ENCODE measurements around the gene ROR2.
A peak's percentile ranks its signal among the peaks of the same experiment; 100 is the strongest.

Gene ROR2

DNA sequence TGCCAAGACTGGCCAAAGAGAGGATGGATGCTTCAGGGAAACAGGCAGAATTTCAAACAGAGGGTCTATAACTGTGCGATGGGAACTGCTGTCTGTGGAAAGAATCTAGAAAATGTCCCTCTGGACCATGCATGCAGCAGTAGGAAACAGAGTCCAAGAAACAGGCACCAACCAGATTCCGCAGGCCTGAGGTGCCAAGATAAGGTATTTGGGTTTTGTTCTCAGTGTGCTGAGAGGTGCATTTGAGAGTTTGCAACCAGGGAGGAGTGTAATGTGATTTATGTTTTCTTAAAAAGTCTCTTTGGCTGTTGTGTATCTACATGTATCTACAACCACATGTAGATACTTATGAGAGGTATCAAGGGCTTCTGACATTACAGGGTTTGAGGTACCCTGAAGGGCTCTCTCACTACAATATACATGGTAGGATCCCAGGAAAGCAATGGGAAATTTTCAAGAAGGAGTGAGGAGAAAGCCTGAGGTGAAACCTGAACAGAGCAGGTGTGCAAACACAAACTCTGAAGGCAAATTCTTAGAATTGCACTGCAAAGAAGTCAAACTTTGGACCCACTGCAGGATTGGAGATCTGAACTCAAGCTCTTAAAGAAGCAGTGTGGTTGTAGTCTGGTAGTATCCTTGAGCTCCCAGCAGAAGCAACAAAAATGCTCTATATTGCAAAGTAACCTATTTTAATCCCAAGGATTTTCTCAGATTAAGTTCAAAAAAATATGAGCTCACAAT, 343.6 kb downstream of the ROR2 start:
- DNase-seq, result no peak

DNA sequence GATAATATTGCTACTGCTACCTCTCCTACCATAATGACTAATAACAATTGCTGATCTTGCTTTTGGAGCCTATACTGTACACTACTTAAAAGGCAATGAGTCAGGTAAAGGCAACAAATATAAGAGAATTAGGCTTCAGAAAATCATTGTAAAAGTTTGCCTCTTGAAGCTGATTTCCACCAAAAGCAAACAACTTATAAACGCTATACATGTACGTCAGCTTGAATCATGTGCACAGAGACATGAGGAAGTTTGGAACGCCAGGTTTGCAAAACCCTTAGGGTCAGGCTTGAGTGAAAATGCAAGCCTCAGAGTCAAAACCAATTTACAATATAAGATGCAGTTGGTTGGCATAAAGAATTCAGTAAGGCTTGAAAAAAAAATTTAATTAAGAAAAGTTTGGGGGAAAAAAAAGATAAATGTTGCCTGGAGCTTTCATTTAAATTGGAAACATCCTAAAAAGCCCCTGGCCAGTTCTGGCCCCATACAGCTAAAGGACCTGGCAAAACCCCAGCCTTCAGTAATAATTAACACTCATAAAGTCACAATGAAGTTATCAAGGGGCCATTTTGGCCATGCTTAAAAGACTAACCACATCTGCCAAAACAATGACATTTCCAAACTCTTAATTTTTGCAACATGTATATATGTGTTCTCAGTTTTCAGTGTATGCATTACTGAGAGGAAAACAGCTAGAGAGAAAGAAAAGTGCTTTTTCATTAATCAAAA, 345.4 kb downstream of the ROR2 start:
- no peak for DNase-seq

DNA sequence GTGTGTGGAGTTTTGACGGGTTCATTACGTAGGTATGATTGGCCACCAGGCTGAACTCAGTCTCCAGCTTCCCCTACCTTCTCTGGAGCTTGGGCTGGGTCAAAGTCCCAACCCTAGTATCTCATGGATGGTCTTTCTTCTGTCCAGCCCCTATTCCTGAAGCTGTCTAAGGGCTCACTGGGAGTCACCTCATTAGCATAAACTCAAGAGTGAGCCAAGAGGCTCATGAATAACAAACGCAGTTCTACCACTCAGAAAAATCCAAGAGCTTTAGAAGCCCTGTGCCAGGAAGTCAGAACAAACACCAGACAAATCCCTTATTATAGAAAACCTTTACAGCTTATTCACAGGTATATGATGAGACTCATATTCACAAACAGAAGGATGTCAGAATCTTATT, 346.1 kb downstream of the ROR2 start:
- no peak for DNase-seq

DNA sequence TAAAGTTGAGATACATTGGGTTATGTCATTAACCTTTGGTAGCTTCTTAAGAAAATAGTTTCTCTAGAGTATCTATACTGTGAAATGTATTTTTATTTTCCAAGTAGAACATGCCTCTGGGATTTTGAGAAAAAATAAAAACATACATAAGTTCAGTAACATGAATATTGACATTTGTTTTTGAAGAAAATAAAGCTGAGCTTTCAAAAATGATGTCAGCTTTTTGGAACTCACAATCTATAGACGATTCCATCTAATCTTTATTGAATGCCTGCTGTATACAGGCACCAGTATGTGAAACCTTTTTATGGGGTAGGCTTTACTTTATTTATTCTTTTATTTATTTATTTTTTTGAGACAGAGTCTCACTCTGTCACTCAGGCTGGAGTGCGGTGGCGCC, 350.5 kb downstream of the ROR2 start:
- no peak for DNase-seq

DNA sequence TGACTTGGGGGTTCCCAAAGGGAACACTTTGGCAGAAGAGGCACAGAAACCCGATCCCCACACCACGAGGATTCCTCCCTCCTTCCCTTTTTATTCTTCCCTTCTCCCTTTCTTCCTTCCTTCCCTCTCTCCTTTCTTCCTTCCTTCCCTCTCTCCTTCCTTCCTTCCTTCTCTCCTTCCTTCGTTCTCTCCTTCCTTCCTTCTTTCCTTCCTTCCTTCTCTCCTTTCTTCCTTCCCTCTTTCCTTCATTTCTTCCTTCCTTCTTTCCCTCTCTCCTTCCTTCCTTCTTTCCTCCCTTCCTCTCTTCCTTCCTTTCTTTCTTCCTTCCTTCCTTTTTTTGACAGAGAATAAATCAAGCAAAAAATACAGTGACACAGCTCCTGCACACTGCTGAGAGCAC, 358.4 kb downstream of the ROR2 start:
- no peak for DNase-seq

DNA sequence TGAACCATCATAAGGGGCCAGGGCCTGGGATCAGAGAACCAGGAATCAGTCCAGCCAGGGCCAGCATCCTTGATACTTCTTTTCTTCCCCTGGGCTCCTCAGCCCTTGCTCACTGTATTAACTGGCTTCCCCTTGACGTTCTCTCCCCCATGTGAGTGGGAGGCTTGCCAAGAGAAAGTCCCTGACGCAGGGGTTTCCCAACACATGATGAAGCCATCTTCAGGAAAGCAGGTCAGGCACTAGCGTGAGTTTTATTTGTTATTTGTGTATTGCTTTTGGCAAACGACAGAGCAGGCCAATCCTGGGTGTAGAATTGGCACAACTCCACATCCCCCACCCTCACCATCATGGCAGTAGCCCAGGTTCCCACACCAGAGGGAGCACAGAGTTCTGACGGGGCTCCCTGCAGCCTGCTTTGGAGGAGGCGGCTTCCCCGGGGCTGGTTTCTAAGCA, 360.9 kb downstream of the ROR2 start:
- peak in 1 of 2 donors; percentile 17 for DNase-seq

DNA sequence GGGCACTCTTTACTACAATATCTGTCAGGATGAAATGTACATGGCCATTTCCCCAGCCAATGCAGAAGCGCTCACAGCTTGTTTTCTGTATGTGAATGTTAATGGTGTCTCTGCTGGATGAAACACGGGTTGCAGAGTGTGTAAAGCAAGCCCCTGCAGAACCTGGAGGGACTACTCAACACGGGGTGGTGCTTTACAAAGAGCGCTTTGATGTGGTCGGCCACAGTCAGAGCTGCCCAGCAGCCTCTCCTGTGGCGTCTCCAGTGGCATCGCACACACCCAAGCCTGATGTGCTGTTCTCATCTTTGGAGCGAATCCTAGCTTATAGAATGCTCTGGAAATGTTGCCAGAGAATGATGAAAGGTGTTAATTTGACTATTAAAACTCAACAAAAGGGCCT, 363.7 kb downstream of the ROR2 start:
- DNase-seq, result no peak

DNA sequence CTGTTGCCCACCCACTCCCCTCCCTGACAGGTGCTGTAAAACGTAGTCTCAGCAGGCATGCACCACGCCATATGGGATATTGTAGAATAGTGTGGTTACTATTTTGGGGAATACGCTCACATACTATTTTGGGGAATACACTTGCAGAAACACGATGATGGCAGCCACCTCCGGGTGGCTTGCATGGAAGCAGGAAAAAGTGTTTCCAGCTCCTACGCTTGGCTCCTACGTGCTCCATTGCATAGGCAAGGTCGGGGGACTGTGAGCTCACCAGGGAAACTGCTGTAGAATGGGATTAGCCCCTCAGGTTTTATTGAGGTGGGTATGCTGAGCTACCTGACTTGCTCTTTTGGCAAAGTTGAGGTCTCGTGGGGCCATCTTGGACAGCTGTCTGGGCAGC, 366.1 kb downstream of the ROR2 start:
- DNase-seq, result no peak

DNA sequence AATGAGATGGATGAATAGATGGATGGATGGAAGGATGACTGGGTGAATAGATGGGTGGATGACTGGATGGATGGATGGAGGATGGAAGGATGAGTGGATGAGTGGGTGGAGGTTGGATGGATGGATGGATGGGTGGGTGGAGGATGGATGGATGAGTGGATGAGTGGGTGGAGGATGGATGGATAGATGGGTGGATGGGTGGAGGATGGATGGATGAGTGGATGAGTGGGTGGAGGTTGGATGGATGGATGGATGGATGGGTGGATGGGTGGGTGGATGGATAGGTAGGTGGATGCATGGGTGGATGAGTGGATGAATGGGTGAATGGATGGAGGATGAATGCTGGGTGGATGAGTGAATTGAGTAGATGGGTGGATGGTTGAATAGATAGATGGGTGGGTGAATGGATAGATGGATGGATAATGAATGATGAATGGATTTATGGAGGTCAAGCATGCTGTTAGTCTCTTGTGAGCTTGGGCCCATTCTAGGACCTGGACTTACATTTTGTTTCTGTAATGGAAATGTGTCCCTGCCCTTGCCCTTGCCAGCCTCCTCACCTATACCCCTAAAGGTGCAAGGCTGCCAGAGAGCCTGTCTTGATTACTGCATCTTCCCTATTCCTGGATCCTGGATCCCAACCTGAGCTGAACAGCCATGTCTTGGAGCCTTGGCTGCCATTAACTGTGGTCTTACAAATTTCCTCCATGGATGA, 366.7 kb downstream of the ROR2 start:
- DNase-seq, result no peak

DNA sequence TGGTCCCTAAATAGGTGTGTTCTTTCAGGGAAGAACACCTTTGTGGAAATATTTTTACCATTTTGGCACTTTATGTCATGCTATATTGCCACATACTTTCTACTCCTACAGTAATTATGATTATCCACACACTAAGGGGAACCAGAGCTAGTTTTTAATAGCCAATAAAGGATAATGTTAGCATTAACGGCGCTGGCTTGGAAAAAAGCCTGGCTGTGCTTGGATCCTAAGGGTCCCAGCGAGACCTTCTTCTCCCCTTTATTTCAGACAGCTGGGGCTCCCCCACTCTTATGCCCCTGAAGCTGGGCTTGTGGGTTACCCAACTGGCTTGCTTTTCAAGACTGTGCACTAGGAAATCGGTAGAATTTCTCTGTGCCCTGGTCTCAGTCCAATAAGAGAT, 367.8 kb downstream of the ROR2 start:
- no peak for DNase-seq

DNA sequence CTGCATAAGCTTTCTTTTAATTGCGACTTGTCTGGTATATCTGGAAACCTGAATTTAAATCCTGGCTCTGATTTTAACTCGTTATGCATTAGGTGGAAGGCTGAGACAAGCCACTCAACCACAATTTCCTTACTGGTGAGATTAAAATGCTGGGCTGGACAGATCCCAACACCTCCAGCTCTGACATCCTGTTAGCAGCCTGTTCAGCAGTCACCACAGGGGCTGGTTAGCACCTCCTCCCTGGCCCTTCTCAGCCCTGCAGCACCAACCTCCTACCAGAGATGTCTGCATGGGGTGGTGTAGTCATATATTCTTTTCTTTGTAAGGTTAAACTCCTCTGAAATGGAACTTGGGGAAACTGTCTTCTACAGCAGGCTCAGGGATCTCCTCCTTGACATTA, 369.9 kb downstream of the ROR2 start:
- DNase-seq, result no peak

DNA sequence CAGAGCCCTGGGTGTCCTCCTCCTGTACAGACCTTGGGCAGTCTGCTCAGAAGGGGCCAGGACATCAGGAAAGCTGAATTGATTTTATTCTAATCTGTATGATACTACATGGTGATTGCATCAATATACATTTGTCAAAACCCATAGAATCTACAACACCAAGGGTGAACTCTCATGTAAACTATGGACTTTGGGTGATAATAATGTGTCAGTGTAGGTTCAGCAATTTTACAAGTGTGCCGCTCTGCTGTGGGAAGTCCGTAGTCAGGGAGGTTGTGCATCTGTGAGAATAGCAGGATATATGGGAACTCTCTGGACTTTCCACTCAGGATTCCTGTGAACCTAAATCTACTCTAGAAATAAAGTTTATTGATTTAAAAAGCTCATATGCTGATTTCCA, 371.1 kb downstream of the ROR2 start:
- DNase-seq, result no peak

DNA sequence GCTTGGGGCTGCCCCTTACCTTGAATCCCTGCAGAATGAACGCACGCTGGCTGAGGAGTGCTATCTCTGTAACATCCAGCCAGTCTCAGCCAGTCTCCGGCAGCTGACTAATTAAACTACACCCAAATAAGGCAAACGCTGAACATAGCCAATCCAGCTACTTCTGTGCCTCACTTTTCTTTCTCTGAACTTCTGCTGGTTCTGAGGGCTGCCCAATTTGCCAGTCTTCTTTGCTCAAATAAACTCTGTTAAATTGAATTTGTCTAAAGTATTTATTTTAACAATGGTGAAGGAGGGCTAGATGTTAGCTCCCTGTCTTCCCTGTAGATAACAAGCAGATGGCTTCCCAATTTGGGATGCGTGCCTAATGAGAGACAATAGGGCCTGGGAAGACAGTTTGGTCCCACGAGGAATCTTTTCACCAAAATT, 372.4 kb downstream of the ROR2 start:
- no peak for DNase-seq

DNA sequence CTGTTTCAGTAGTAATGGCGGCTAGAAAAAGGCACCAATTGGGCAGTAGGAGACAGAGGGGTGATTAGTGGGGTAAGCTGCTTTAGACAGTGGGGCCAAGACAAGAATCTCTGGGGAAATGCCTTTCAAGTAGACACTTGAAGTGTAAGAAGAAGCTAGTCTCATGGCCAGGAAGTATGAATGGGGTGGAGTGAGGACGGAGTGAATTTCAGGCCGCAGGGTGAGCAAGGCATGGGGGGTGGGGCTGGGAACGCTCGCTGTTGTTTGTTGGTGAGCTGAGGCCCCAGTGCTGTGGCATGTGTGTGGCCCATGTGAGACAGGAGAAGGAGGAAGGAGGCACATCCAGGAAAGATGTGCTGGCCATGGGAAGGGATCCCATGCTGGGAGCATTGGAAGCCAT, 377.2 kb downstream of the ROR2 start:
- no peak for DNase-seq

DNA sequence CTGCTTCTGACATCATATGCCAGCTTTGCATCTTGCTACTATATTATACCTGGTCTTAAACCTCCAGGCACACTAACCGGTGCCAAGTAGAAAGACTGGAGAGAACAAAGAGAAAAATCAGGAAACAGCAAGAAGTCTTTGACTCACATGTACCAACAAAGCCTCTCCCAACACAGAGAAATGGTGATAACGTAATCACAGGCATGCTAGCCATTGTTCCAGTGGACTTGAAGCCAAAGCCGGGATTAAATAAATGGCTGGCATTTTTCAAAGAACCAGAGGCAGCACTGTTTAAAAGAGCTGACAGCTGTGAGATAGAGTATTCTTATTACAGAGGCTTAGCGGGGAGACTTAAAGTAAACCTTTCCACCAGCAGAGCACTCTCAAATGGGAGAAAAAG, 378.0 kb downstream of the ROR2 start:
- no peak for DNase-seq

DNA sequence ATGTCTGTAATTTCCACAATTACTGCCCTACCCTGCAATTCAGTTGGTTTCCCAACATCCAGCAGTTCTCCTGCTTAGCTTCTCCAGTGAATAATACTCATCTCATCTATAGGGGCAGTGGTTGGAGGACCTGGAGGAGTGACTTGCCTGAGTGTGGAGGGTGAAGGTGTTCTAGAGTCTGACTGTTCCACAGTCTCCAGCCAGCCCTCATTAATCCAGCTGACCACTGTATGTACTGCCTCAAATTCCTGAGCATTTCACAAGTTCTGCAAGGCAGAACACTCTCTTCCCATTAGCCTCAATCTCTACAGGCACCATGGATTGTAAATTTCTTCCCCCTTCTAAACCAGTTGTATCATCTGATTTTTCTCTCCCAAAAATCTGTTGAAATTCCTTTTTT, 379.0 kb downstream of the ROR2 start:
- DNase-seq, result no peak

DNA sequence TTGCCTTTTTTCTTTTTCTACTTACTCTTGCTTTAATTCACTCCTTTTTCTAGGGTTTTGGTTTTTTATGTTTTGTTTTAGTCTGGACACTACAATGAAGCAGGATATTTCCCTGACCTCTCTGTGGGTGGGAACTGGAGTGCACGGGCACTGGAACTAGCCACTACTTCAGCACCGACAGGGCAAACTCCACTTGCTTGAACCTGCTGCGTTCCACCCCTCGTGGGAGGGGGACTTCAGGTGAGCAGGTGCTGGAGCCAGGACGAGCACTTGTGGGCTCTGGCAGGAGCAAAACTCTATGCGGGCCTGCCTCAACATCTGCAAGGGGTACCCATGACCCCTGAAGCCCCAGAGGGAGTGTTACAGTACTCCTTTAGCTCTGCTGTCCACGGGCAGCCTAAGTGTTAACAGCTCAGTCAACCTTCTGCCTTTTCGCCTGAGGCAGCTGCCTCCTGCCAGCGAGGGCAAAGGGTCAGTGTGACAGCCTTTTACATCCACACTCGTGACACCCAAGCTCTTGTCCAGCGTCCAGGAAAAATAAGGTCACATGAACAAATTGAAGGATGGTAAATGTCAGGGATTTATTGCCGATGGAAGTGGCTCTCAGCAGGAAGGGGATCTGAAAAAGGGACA, 382.3 kb downstream of the ROR2 start:
- DNase-seq, result no peak

DNA sequence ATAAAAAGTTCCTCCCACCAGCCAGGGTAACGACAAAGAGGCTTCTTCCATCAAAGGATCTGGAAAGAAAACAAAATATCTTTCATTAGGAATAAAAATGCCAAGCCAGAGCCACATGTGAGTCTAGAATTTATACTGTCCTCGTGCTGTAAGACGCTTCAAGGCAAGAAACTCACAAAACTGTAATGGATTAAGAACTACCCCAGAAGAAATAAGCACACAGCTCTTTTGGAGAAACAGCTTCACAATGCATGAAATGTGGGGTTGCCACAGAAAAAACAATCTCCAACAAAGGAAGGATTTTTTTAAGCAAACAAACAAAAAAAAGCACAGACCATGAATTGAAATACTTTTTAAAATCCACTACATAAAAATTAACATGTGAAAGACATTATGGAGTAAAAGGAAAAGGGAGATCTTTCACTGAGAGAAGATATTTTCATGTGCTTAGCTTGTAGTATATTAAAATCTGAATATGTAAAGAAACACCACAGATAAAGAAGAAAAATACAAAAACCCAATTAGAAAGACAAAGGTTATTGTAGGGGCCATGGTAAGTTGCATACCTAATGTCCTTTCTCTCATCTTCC, 385.9 kb downstream of the ROR2 start:
- no peak for DNase-seq

DNA sequence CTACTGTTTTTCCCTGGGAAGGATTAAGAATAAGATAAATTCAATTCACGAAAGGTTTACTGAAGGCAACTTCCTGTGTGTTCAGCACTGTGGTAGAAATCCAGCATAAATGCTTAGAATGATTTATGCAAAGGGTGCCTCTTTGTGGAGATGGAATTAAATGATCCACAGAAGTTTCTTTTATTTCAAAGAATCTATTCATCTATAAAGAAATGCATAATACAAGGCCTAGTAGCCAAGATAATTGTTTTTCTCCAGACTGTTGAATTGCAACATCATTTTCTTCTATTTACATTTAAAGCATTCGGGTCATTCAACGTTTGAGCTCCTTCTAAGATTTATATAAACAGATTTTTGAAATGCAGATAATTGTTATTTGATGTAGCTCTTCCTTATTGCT, 387.6 kb downstream of the ROR2 start:
- no peak for DNase-seq

DNA sequence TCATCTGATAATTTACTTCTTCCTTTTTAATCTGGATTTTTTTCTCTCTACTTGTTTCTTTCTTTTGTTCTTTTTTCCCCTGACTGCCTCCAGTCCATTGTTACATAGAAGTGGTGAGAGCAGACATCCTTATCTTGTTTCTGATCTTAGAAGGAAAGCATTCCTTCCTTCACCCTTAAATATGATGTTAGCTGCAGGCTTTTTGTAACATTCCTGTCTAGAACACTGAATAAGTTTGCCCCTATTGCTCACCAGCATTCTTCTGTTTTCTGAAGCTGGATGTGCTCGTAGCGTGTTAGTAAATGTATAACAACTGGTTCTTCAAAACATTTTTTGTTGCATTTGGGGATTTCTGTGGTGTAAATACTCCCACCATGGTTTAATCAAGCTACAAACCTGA, 389.7 kb downstream of the ROR2 start:
- no peak for DNase-seq

DNA sequence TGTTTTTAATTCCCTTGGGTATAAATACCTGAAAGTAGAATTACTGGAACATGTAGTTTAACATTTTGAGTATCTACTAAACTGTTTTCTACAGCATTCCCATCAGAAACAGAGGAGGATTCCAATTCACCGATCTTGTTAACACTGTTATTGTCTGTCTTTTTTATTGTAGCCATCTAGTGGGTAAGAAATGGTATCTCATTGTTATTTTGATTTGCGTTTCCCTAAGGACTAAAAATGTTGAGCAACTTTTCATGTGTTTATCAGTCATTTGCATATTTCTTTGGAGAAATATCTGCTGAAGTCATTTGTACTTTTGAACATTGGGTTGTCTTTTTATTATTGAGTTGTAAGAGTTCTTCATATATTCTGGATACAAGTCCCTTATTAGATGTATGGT, 391.1 kb downstream of the ROR2 start:
- no peak for DNase-seq

DNA sequence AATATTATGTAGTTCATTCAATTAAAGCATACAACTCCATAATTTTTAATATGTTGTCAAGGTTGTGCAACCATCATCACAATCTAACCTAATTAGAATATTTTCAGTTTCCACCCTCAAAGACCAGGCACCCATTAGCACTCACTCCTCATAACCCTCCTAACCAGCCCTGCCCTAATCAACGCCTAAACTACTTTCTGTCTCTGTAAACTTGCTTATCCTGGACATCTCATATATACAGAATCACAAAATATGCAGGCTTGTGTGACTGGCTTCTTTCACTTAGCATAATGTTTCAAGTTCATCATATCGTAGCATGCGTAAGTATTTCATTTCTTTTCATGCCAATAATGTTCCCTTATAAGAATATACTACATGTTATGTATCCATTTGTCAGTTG, 391.6 kb downstream of the ROR2 start:
- no peak for DNase-seq

DNA sequence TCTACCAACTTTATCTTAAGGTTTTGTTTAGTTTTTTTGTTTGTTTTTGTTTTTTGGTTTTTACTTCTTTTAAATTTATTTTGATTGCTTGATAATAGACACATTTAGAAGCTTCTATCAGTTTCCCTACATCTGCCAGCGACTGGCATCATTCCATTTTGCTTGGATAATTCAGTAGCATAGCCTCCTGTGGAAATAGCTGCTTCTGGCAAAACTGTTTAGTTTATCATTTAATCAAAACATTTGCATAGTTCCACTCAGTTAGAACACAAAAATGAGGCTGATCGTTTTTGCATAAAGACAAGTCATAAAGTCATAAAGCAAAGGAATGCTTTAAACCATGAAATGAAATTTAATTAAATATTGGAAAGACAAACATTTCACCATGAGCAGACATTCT, 392.7 kb downstream of the ROR2 start:
- no peak for DNase-seq
